ENCODE measurements around the gene IGFL4. TPM values are rescaled to one million over a fixed set of nuclear protein-coding genes. Genes with fewer than 3 reads are reported as not detected.

Gene IGFL4
- polyA plus RNA-seq, 1 experiment = not detected

- Histone ChIP-seq H3K27ac (ENCODE audit: low read depth, low read length) (no peak overlapping the region), H3K27me3 (ENCODE audit: control insufficient read depth, insufficient read depth, low read length) (peaks cover 34% of the 10 kb centered on the region), H3K4me3 (ENCODE audit: low read depth, low read length) (no peak overlapping the region), H3K9me3 (ENCODE audit: control insufficient read depth, insufficient read depth, low read length) (no peaks in the 10 kb centered on the region; the same call in 1 of the 2 replicates)
- ChIA-PET POLR2A (no interaction called here), CTCF (interaction anchor here (1.0 to 4.8 kb wide), 2 partner anchors 9 to 58 kb away, joined by 4 to 52 read pairs; no protein-coding TSS in a partner anchor)
- TF ChIP-seq CTCF (IDR thresholded peaks at IDR 0.05; ENCODE audit: low read depth, low read length) = no peak
- DNase-seq (ENCODE audit: low read depth, low spot score) = no peak
Observed at GRCh38 chr19:46019270-46019669, 21.5 kb downstream of the IGFL4 start.

GRCh38 chr19:46018729-46019251, 22.0 kb downstream of the IGFL4 start:
- Histone ChIP-seq H3K9me3 (ENCODE audit: control insufficient read depth, insufficient read depth, low read length) (no peaks in the 10 kb centered on the region; the same call in 1 of the 2 replicates), H3K4me3 (ENCODE audit: low read depth, low read length) (no peak overlapping the region), H3K27ac (ENCODE audit: low read depth, low read length) (no peak overlapping the region), H3K27me3 (ENCODE audit: control insufficient read depth, insufficient read depth, low read length) (peaks cover 35% of the 10 kb centered on the region)
- CTCF ChIA-PET = interaction anchor here (4.8 kb wide), 1 partner anchor 10 kb away, joined by 52 read pairs; no protein-coding TSS in a partner anchor
- TF ChIP-seq CTCF (IDR thresholded peaks at IDR 0.05; ENCODE audit: low read depth, low read length) = no peak
- POLR2A ChIA-PET = no interaction called here
- no peak for DNase-seq (ENCODE audit: low read depth, low spot score)

- no peak overlapping the region for H3K4me3 ChIP-seq (ENCODE audit: low read depth, low read length)
- TF ChIP-seq CTCF (IDR thresholded peaks at IDR 0.05; ENCODE audit: low read depth, low read length) = no peak
- peaks cover 31% of the 10 kb centered on the region for H3K27me3 ChIP-seq (ENCODE audit: control insufficient read depth, insufficient read depth, low read length)
- H3K9me3 ChIP-seq (ENCODE audit: control insufficient read depth, insufficient read depth, low read length) = no peaks in the 10 kb centered on the region; the same call in 1 of the 2 replicates
- CTCF ChIA-PET = interaction anchor here (1.0 to 4.8 kb wide), 6 partner anchors 10 to 247 kb away, joined by 3 to 52 read pairs (median 4); no protein-coding TSS in a partner anchor
- no peak overlapping the region for H3K27ac ChIP-seq (ENCODE audit: low read depth, low read length)
- POLR2A ChIA-PET = no interaction called here
- no peak for DNase-seq (ENCODE audit: low read depth, low spot score)
Observed at GRCh38 chr19:46017874-46018675, 22.7 kb downstream of the IGFL4 start.

- POLR2A ChIA-PET = interaction anchor here (1.0 kb wide), 1 partner anchor 22 kb away, joined by 3 read pairs; the partner anchor contains the start of gene CCDC61
- Histone ChIP-seq H3K4me3 (ENCODE audit: low read depth, low read length) (no peak overlapping the region), H3K27me3 (ENCODE audit: control insufficient read depth, insufficient read depth, low read length) (peaks cover 21% of the 10 kb centered on the region), H3K9me3 (ENCODE audit: control insufficient read depth, insufficient read depth, low read length) (no peaks in the 10 kb centered on the region; the same call in 1 of the 2 replicates), H3K27ac (ENCODE audit: low read depth, low read length) (no peak overlapping the region)
- TF ChIP-seq CTCF (IDR thresholded peaks at IDR 0.05; ENCODE audit: low read depth, low read length) = no peak
- DNase-seq (ENCODE audit: low read depth, low spot score) = no peak
- CTCF ChIA-PET = interaction anchor here (0.6 to 4.8 kb wide), 16 partner anchors 8 to 248 kb away, joined by 3 to 52 read pairs (median 3); no protein-coding TSS in a partner anchor
Observed at GRCh38 chr19:46017095-46017429, 23.7 kb downstream of the IGFL4 start.

Data from AG04450 (cell line).